Neural progenitor cell (in vitro differentiated cells): Measurements from ENCODE around the gene TMEM260.
"Not testable (repeated sequence)": the region's sequence is repeated elsewhere in the genome, so short reads cannot be mapped to it uniquely, and the experiment has no call there.

ENCODE experiments used
- CTCF ChIP-seq: fragments of 200-600 bp; sonication (generic); IDR thresholded peaks from 2 replicates; pipeline ENCODE4 v1.5.1; 2017; ENCODE audit warnings: antibody characterized with exemption, mild to moderate bottlenecking
- EZH2 ChIP-seq: fragments of 200-600 bp; sonication (generic); IDR thresholded peaks from 2 replicates; pipeline ENCODE4 v1.6.1; 2017; ENCODE audit warnings: antibody characterized with exemption, mild to moderate bottlenecking, moderate library complexity
- EZH2phosphoT487 ChIP-seq: fragments of 200-600 bp; sonication (generic); IDR thresholded peaks from 2 replicates; pipeline ENCODE4 v1.6.1; 2017; ENCODE audit warnings: antibody characterized with exemption

GRCh38 chr14:56667290-56667689 is 87.7 kb downstream of the TMEM260 start:
- TF ChIP-seq EZH2, CTCF, EZH2phosphoT487: not testable (repeated sequence)
